Thoracic aorta (tissue), 2 donors: ENCODE data around the gene RALGAPA2. TPM values are rescaled to one million over a fixed set of nuclear protein-coding genes. Genes with fewer than 3 reads are reported as not detected.
"Not testable (repeated sequence)": the region's sequence is repeated elsewhere in the genome, so short reads cannot be mapped to it uniquely, and the experiment has no call there.

Experiments used
- ATAC-seq: fragments of 150-250 bp; one replicate; pipeline ENCODE4 v1.8.0; 2017; ENCODE audit warnings: low read depth; ENCODE audit not compliant: insufficient number of reproducible peaks, low FRiP score
- DNase-seq: peaks from one replicate; pipeline ENCODE4 v3.0.0-alpha.2; 2020; ENCODE audit warnings: low spot score
- H3K27ac ChIP-seq, 2 donors: fragments of 200-600 bp; sonication (generic); 1 replicate in 1 of 2; 2 replicates in 1 of 2; pipeline ENCODE4 v1.5.1; 2016; ENCODE audit warnings: mild to moderate bottlenecking in 2 of 2, moderate library complexity in 2 of 2
- H3K27me3 ChIP-seq: fragments of 200-600 bp; sonication (generic); replicated peaks from 2 replicates; pipeline ENCODE4 v1.6.0; 2016; ENCODE audit warnings: mild to moderate bottlenecking; ENCODE audit not compliant: insufficient read depth
- H3K36me3 ChIP-seq: fragments of 200-600 bp; sonication (generic); one replicate; pipeline ENCODE4 v1.5.1; 2016
- H3K4me1 ChIP-seq, 2 donors: fragments of 200-600 bp; sonication (generic); 1 replicate in 1 of 2; 2 replicates in 1 of 2; pipeline versions ENCODE4 v1.5.1 to v1.6.0; 2016; ENCODE audit warnings: low read depth in 2 of 2, mild to moderate bottlenecking in 1 of 2; ENCODE audit not compliant: control insufficient read depth in 1 of 2
- H3K4me3 ChIP-seq: fragments of 200-600 bp; sonication (generic); 2 replicates; pipeline ENCODE4 v1.5.1; 2016; ENCODE audit warnings: mild to moderate bottlenecking
- H3K9me3 ChIP-seq: fragments of 200-600 bp; sonication (generic); 2 replicates; pipeline ENCODE4 v1.5.1; 2016
- total RNA-seq, 2 donors: library from RNA; depleted of rRNA; stranded (reverse); fragments of >200 nt; gene quantifications; one replicate each; pipeline versions ENCODE4 v1.1.0 to v1.2.3, GENCODE V29; 2016
- TF ChIP-seq, protein P1 (sequence below): fragments of 200-600 bp; sonication (generic); IDR thresholded peaks from one replicate; pipeline ENCODE4 v1.5.1; 2019; ENCODE audit warnings: antibody characterized with exemption

The RALGAPA2 gene
- total RNA-seq, 2 donors from 2014 or later, result 20.3 to 48.3 TPM

DNA sequence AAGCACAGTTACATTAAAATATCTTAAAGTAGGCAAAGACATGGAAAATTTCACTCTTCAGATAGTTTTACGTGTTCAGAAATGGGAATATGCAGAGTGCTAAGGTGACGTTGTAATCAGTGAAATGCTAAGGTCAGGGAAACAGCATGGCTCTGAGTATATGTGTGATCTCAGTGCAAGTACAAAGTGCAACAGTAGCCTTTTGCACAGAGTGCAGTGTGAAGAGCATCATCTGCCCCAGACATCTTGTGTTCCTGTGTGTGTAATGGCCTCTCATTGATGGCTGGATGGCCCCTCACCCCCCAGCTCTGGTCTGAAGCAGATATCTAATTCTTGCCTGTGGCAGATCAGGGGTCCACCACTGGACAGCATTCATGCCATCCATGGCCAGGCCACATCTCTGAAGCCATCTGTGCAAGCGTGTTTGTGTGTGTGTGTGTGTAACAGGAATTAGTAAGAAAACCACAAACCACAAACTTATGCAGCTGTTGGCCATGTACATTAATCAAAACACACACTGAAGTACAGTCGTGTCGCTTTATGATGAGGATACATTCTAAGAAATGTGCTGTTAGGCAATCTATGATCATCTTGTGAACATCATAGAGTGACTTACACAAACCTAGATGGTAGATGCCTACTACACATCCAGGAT, 165.1 kb downstream of the RALGAPA2 start:
- Histone ChIP-seq H3K9me3 (no peaks in the 10 kb centered on the region), H3K4me1 (no peaks in the 10 kb centered on the region), H3K27ac (no peak overlapping the region), H3K27me3 (no peaks in the 10 kb centered on the region), H3K36me3 (no peaks in the 10 kb centered on the region), H3K4me3 (no peak overlapping the region)
- TF ChIP-seq, protein P1, sequence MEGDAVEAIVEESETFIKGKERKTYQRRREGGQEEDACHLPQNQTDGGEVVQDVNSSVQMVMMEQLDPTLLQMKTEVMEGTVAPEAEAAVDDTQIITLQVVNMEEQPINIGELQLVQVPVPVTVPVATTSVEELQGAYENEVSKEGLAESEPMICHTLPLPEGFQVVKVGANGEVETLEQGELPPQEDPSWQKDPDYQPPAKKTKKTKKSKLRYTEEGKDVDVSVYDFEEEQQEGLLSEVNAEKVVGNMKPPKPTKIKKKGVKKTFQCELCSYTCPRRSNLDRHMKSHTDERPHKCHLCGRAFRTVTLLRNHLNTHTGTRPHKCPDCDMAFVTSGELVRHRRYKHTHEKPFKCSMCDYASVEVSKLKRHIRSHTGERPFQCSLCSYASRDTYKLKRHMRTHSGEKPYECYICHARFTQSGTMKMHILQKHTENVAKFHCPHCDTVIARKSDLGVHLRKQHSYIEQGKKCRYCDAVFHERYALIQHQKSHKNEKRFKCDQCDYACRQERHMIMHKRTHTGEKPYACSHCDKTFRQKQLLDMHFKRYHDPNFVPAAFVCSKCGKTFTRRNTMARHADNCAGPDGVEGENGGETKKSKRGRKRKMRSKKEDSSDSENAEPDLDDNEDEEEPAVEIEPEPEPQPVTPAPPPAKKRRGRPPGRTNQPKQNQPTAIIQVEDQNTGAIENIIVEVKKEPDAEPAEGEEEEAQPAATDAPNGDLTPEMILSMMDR, result no peak
- ATAC-seq, result no peak
- DNase-seq, result no peak

DNA sequence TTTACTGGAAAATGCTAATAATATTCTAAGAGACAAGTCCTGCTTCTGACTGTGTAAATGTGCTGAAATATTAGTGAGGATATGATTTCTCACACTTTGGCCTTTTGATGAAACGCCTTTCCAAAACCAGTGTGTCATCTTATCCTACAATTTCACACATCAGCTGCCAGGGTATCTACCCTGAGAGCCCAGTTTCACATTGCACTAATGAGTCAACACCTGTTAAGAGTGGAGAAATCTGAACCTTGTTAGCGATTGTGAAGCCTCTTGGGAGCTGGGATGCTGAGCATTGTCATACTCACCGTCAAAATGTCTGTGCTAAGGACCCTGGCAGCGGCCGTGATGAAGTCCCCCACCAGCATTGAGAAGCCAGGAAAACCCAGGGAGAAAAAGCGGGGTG, 166.0 kb downstream of the RALGAPA2 start:
- H3K4me1 ChIP-seq, result no peaks in the 10 kb centered on the region
- TF ChIP-seq, protein P1, result no peak
- no peak overlapping the region for H3K27ac ChIP-seq
- DNase-seq (no peak), ATAC-seq (no peak)
- H3K27me3 ChIP-seq, result no peaks in the 10 kb centered on the region
- no peaks in the 10 kb centered on the region for H3K36me3 ChIP-seq
- H3K4me3 ChIP-seq, result no peak overlapping the region
- no peaks in the 10 kb centered on the region for H3K9me3 ChIP-seq

DNA sequence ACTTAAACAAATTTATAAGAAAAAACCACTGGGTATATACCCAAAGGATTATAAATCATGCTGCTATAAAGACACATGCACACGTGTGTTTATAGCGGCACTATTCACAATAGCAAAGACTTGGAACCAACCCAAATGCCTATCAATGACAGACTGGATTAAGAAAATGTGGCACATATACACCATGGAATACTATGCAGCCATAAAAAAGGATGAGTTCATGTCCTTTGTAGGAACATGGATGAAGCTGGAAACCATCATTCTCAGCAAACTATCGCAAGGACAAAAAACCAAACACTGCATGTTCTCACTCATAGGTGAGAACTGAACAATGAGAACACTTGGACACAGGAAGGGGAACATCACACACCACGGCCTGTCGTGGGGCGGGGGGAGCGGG, 169.1 kb downstream of the RALGAPA2 start:
- not testable (repeated sequence) for H3K4me3 ChIP-seq, ATAC-seq, H3K4me1 ChIP-seq, H3K36me3 ChIP-seq, H3K27ac ChIP-seq, H3K27me3 ChIP-seq, H3K9me3 ChIP-seq, DNase-seq

DNA sequence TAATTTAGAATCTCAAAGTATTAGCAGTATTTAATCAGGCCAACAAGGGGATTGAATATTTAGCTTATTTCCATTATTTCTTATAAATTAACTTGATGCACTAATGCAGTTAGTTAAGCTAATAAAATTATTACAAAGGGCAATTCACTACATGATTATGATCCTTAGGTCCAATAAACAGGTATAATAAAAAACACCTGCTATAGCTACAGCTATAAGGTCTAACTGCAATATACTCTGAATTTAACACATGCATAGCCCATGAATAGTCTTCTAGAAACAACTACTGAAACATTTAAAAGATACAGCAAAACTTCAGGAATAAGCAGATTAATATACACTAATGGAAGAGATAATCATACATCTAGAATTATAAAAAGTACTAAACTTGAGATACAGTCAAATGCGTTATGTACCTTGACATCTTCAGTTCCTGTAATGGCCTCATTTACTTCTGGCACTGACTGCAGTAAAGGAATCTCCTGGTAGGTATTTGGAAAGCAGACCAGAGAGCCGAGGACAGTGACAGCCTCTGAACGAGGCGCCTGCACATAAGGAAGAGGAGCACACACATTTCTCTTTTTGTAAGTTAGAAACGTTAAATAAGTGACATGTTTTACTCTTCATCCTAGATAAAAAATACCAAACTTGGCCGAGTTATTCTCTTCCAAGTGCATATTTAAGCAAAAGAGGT, 176.1 kb downstream of the RALGAPA2 start:
- Histone ChIP-seq H3K27ac (no peak overlapping the region), H3K9me3 (no peaks in the 10 kb centered on the region), H3K36me3 (peaks cover 5% of the 10 kb centered on the region), H3K27me3 (no peaks in the 10 kb centered on the region), H3K4me1 (no peaks in the 10 kb centered on the region), H3K4me3 (no peak overlapping the region)
- ATAC-seq (no peak), DNase-seq (no peak)
- TF ChIP-seq, protein P1, result no peak

DNA sequence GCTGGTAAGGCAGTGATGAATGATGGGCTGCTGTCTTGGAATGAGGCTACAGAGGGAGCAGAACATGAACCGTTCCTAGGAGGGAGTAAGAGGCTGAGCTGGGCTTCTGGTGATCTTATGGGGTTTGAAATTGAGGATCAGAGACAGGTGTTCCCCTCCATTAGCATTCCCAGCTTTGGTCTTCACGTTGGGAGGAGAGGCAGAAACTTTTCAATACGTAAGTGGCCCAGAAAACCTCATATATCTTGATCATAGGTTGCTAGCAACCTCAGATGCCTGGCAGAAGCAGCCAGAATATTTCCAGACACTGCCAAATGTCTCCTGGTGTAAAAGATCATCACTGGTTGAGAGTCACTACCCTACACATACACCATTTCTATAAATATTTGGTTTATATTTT, 177.4 kb downstream of the RALGAPA2 start:
- H3K36me3 ChIP-seq, result peaks cover 15% of the 10 kb centered on the region
- no peak for ATAC-seq

More for the DNA sequence above, 177.4 kb downstream of the RALGAPA2 start:
- no peak for DNase-seq
- TF ChIP-seq, protein P1, result no peak
- Histone ChIP-seq H3K9me3 (no peaks in the 10 kb centered on the region), H3K4me1 (no peaks in the 10 kb centered on the region), H3K27me3 (no peaks in the 10 kb centered on the region), H3K4me3 (no peak overlapping the region), H3K27ac (no peak overlapping the region)
